Pons (tissue), 1 donor: Measurements from ENCODE around the gene IQCE.

Experiments
- DNase-seq: peaks from one replicate; pipeline ENCODE4 v3.0.0-alpha.2; 2016; ENCODE audit warnings: low spot score

IQCE gene

DNA sequence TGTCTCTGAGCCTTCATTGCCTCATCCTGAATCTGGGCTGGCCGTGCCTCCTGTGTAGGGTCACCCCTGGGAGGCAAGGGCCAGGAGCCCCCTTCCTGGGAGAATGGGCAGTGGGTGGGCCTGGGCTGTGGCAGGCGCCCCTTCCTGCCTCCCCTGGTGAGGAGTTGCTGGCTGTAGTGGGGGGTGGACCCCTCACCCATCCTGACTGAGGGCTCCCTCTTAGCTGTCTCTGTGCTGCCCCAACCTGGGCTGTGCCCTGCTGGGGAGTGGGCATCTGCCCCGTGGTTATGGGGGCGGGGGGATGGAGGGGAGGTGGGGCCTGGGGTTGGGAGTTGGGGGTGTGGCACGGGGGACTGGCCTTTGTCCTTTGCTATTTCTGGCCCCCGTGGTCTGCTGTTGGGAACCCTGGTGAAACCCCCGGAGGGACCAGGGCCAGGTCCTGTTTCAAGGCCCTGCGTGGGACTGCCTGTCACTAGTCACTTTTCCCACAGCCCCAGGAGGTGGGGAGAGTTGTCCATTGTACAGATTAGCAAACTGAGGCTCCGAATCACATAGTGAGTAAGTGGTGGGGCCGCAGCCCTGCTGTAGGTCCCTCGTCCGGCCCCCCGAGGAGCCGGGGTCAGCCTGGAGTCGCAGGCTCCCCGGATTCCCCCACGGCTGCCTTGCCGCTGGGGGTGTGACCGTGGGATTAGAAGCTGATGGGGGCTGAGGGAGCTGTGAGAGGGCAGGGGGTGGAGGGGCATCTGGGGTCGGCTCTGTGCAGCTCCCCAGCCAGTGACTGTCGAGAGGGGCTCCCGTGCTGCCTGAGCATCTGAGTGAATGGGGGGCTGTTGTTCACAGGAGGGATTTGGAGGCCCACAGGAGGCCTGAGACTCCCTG is 75.7 kb downstream of the IQCE start:
- DNase-seq, result no peak

- DNase-seq, result no peak
Measured at GRCh38 chr7:2635148-2635668, 76.4 kb downstream of the IQCE start.

- peak; percentile 30 for DNase-seq
Measured at GRCh38 chr7:2635810-2636701, 77.3 kb downstream of the IQCE start.

GRCh38 chr7:2637066-2637471 is 78.3 kb downstream of the IQCE start:
- no peak for DNase-seq

- DNase-seq, result peak; percentile 71
Measured at GRCh38 chr7:2637505-2638223, 78.9 kb downstream of the IQCE start.

GRCh38 chr7:2638224-2638991 is 79.6 kb downstream of the IQCE start:
- DNase-seq, result peak; percentile 38

DNA sequence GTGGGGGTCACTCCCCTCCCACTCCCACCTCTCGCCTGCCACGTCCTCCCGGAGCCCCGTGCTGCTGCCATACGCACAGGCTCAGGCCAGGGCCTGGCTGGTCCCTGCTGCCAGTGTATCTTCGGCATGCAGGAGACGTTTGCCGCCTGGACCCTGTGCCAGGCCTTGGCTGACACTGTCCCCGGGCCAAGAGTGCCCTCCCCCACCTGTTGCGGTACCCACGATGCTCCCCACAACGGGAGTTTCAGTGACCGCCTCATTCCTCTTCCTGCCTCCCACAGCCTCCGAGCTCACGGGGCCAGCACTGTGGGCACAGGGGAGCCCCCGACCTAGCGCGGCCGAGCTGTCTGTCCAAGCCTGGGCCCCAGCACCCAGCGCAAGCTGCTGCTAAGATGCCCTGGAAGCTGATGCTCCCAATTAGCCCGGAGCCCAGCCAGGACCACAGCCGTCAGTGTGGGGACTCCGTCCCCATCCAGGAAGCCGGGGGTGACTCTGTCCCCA is 80.5 kb downstream of the IQCE start:
- DNase-seq, result peak; percentile 37

DNA sequence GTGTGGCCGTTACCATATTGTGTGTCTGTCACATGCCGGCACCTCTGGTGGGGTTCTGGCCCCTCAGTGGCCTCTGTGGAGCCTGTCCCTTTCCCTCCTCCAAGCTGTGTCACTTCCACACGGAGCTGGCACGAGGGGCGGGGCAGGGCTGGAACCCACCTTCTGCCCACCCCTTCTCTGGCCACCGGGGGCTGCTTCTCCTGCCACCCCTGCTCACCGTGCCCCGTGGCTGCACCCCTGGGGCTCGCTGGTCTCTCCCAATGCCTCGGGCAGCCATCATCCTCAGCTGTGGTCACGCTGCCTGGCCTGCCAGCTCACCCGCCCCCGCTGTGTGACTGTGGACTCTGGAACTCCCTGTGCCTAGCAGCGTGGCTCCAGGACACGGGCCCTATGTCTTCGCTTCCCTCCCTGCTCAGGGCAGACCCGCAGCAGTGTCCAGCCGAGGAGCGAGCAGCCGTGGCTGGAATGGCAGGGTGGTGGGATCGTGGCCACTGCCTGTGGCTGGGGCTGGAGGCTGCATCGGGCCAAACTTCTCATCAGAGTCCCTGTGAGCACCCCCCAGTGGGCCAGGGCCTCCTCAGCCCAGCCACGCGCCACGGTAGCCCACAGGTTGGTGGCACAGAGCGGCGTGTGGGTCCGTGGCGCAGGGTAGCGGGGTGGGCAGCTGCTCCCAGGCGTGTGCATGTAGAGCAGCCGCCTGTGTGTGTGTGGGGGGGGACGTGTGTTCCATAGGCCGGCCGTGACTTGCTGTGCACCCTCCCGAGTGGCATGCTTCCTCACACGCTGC is 81.1 kb downstream of the IQCE start:
- DNase-seq, result no peak

GRCh38 chr7:2640482-2640830 is 81.7 kb downstream of the IQCE start:
- DNase-seq, result no peak

DNA sequence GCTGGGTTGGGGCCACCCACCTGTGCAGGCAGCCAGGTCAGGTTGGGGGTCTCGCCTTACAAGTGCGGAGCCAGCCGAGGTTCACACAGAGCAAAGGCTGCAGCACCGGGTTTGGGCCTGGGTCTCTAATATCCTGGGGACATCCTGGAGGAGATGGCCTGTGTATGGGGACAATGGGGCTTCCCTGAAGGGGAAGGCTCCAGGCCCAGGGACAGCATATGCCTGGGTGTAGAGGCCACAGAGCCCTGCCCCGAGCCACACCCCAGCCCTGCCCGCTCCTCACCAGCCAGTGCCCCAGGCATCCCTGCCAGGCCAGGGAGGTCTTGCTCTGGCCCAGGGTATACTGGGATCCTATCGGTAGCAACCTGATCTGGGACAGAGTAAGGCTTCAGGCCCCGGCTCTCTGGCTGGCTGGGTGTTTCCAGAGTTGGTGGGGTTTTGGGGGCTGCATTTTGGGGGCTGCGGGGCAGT is 82.1 kb downstream of the IQCE start:
- DNase-seq, result no peak

GRCh38 chr7:2641406-2642393 is 82.9 kb downstream of the IQCE start:
- peak; percentile 91 for DNase-seq

GRCh38 chr7:2643386-2644219 is 84.8 kb downstream of the IQCE start:
- DNase-seq, result no peak

DNA sequence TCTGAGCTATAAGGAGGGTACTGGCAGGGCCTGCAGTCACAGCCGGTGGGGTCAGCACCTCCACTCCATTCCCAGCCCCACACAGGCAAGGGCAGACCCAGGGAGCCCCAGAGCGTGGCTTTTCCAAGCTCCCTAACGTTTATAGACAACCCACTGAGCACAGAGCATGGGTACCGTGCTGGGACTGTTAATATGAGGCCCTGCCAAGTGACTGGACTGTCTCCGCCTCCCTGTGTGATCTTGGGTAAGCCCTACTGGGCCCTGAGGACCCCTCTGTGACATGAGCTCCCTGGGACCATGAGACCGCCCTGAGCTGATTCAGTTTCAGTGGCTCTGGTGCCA is 85.4 kb downstream of the IQCE start:
- DNase-seq, result no peak

DNA sequence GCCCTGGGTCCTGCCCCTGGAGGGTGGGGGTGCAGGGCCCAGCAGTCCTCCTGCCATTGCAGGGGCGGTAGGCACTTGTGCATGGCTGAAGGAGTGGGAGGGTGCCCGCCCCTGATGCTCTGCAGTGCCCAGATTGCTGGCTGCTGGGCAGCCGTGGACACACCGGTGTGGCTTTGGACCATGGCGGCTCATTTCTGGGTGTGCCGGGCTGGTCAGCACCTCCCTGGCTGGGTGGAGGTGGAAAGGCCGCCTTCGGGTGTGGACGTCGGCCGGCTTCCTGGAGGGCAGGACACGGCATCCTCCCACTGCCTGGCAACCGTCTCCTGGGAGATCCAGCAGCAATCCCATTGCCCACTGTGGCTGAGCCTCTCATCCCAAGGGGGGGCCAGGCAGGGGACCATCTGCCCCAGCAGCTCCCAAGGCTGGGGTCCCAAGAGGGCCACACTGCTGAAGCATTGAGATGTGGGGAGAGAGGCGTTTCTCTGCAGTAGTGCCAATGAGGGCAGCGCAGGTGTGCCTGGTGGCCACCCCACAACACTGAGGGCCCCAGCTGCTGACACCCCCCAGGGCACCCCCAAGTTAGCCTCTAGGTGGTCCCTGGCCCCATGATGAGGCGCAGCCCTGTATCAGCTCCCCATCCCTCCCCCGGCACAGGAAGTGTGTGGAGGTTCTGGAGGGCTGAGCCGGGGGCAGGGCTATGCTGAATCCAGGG is 85.9 kb downstream of the IQCE start:
- DNase-seq, result no peak

- DNase-seq, result peak; percentile 26
Measured at GRCh38 chr7:2645274-2645868, 86.6 kb downstream of the IQCE start.

GRCh38 chr7:2646336-2646679 is 87.5 kb downstream of the IQCE start:
- DNase-seq, result no peak
